Erythroblast (primary cell): ENCODE measurements around the gene SFXN5.

Experiments
- GATA1 ChIP-seq: IDR thresholded peaks from 2 replicates; pipeline ENCODE4 v1.6.1; 2011; ENCODE audit warnings: low read depth, mild to moderate bottlenecking, control low read depth, low read length, moderate library complexity
- POLR2A ChIP-seq: IDR thresholded peaks from 2 replicates; pipeline ENCODE4 v1.6.1; 2011; ENCODE audit warnings: mild to moderate bottlenecking, low read length

- TF ChIP-seq POLR2A: no peak
- no peak for TF ChIP-seq GATA1
Observed at GRCh38 chr2:72901426-72901825, 170.1 kb downstream of the SFXN5 start.
